MM.1S (cell line): ENCODE measurements around the gene TMEM106C.

Experiments
- DNase-seq: peaks from one replicate; pipeline ENCODE4 v3.0.0-alpha.2; 2015
- H2AFZ ChIP-seq: fragments of 300-600 bp; sonication (generic); 2 replicates; pipeline ENCODE4 v1.6.0; 2016; ENCODE audit warnings: antibody characterized with exemption, low read length
- H3F3A ChIP-seq: fragments of 300-600 bp; sonication (generic); 2 replicates; pipeline ENCODE4 v1.6.1; 2016; ENCODE audit warnings: mild to moderate bottlenecking, antibody characterized with exemption, low read length, moderate library complexity, mixed read lengths; ENCODE audit not compliant: insufficient read depth
- H3K27ac ChIP-seq: fragments of 300-600 bp; sonication (generic); 2 replicates; pipeline ENCODE4 v1.5.1; 2016; ENCODE audit warnings: mild to moderate bottlenecking, low read length
- H3K27me3 ChIP-seq: fragments of 300-600 bp; sonication (generic); replicated peaks from 2 replicates; pipeline ENCODE4 v1.6.0; 2016; ENCODE audit warnings: low read length; ENCODE audit not compliant: insufficient read depth
- H3K36me3 ChIP-seq: fragments of 300-600 bp; sonication (generic); replicated peaks from 2 replicates; pipeline ENCODE4 v1.6.1; 2016; ENCODE audit warnings: mild to moderate bottlenecking, low read length, mixed read lengths; ENCODE audit not compliant: insufficient read depth
- H3K4me1 ChIP-seq: fragments of 300-600 bp; sonication (generic); 2 replicates; pipeline ENCODE4 v1.6.1; 2016; ENCODE audit warnings: low read length, mixed read lengths
- H3K4me2 ChIP-seq: fragments of 300-600 bp; sonication (generic); 2 replicates; pipeline ENCODE4 v1.6.0; 2016; ENCODE audit warnings: low read depth, low read length
- H3K4me3 ChIP-seq: fragments of 300-600 bp; sonication (generic); 2 replicates; pipeline ENCODE4 v1.5.1; 2016; ENCODE audit warnings: low read length, mixed read lengths
- H3K79me2 ChIP-seq: fragments of 300-600 bp; sonication (generic); 2 replicates; pipeline ENCODE4 v1.6.1; 2016; ENCODE audit warnings: mixed run types, low read length, mixed read lengths
- H3K9ac ChIP-seq: fragments of 300-600 bp; sonication (generic); 2 replicates; pipeline ENCODE4 v1.6.1; 2016; ENCODE audit warnings: low read length, mixed read lengths
- H3K9me2 ChIP-seq: fragments of 300-600 bp; sonication (generic); replicated peaks from 2 replicates; pipeline ENCODE4 v1.6.1; 2016; ENCODE audit warnings: mild to moderate bottlenecking, low read length, mixed read lengths; ENCODE audit not compliant: insufficient read depth
- H3K9me3 ChIP-seq: fragments of 300-600 bp; sonication (generic); replicated peaks from 2 replicates; pipeline ENCODE4 v1.6.1; 2016; ENCODE audit warnings: mild to moderate bottlenecking, low read length, mixed read lengths; ENCODE audit not compliant: insufficient read depth
- H4K20me1 ChIP-seq: fragments of 300-600 bp; sonication (generic); 2 replicates; pipeline ENCODE4 v1.6.1; 2016; ENCODE audit warnings: mild to moderate bottlenecking, low read length, moderate library complexity, mixed read lengths; ENCODE audit not compliant: insufficient read depth
- CTCF ChIP-seq: fragments of 300-600 bp; sonication (generic); IDR thresholded peaks from 2 replicates; pipeline ENCODE4 v1.5.1; 2016; ENCODE audit warnings: antibody characterized with exemption, low read length, mixed read lengths
- EZH2 ChIP-seq: fragments of 300-600 bp; sonication (generic); optimal IDR thresholded peaks from 2 replicates; pipeline ENCODE3; 2017; ENCODE audit warnings: low read depth, mild to moderate bottlenecking, antibody characterized with exemption, low read length, mixed read lengths
- EZH2phosphoT487 ChIP-seq: fragments of 300-600 bp; sonication (generic); IDR thresholded peaks from 2 replicates; pipeline ENCODE4 v1.6.1; 2018; ENCODE audit warnings: antibody characterized with exemption, low read length

The TMEM106C gene

DNA sequence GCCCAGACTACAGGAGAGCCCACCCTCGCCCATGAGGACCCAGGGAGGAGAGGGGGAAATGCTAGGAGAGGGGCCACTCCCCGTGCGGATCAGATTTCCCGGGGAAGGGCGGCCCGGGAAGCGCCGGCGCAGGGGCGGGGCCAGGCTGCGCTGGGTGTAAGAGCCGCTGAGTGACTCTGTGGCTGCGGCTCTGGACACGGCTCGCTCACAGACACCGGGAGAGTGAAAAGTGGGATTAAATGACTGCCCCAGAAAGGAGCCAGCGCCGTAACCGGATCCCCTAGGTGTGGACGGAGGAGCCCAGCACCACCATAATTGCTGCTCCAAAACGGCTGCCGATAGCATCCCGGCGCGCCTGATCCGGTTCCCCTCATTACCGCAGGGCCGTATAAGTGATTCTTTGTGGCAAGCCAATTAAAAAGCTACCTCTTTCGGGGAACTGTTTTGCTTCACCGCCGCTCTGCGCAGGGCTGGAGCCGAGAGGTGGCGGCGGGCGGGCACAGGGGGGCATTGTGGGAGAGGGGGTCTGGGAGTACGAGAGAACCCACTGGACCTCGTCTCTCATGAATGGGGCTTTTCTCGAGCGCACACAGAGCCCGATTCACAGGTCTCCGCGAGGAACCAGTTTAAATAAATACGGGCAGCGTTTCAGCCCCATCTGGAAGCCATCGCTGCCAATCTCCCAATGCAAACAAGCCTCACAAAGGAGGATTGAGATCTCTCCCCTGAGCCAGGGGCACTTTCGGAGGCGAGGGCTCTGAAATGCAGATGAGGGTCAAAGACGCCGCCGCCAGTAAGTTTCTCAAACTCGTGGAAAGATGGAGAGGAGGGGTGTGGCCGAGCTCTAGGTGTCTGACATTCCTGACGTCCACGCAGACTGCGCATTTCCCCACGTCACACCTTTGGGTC lies 38.4 kb downstream of the TMEM106C start:
- peak overlapping the region; percentile 48 for H2AFZ ChIP-seq
- H3K4me3 ChIP-seq, result peak overlapping the region; percentile 53
- H3K9me2 ChIP-seq, result no peaks in the 10 kb centered on the region
- H3K27ac ChIP-seq, result no peak overlapping the region
- peaks cover 6% of the 10 kb centered on the region; the same call in 1 of the 2 replicates for H3K4me1 ChIP-seq
- peak overlapping the region; percentile 89 for H3K4me2 ChIP-seq
- H3K9ac ChIP-seq, result no peak overlapping the region
- no peaks in the 10 kb centered on the region for H3K36me3 ChIP-seq
- no peaks in the 10 kb centered on the region for H4K20me1 ChIP-seq
- DNase-seq, result no peak
- no peaks in the 10 kb centered on the region for H3F3A ChIP-seq
- no peaks in the 10 kb centered on the region for H3K79me2 ChIP-seq
- H3K27me3 ChIP-seq, result peaks cover 76% of the 10 kb centered on the region
- TF ChIP-seq EZH2phosphoT487 (no peak), EZH2 (no peak), CTCF (no peak)
- H3K9me3 ChIP-seq, result no peaks in the 10 kb centered on the region

- H2AFZ ChIP-seq, result no peak overlapping the region
- H3K36me3 ChIP-seq, result no peaks in the 10 kb centered on the region
- TF ChIP-seq EZH2phosphoT487, result no peak
- no peak for TF ChIP-seq EZH2
- TF ChIP-seq CTCF, result no peak
- H3K4me2 ChIP-seq, result peak overlapping the region; percentile 89
- H3K9me2 ChIP-seq, result no peaks in the 10 kb centered on the region
- H3K9me3 ChIP-seq, result no peaks in the 10 kb centered on the region
- H3K27ac ChIP-seq, result no peak overlapping the region
- peaks cover 76% of the 10 kb centered on the region for H3K27me3 ChIP-seq
- peaks cover 6% of the 10 kb centered on the region; the same call in 1 of the 2 replicates for H3K4me1 ChIP-seq
- H3K9ac ChIP-seq, result no peak overlapping the region
- no peaks in the 10 kb centered on the region for H4K20me1 ChIP-seq
- DNase-seq, result no peak
- H3F3A ChIP-seq, result no peaks in the 10 kb centered on the region
- H3K79me2 ChIP-seq, result no peaks in the 10 kb centered on the region
- H3K4me3 ChIP-seq, result peak overlapping the region; percentile 53
Measured at GRCh38 chr12:48002414-48002730, 39.0 kb downstream of the TMEM106C start.

GRCh38 chr12:48002773-48003218 lies 39.4 kb downstream of the TMEM106C start:
- no peak overlapping the region for H2AFZ ChIP-seq
- H3K4me3 ChIP-seq, result no peak overlapping the region
- H3K4me1 ChIP-seq, result peaks cover 6% of the 10 kb centered on the region; the same call in 1 of the 2 replicates
- H3K79me2 ChIP-seq, result no peaks in the 10 kb centered on the region
- peak overlapping the region; percentile 89 for H3K4me2 ChIP-seq
- no peaks in the 10 kb centered on the region for H3F3A ChIP-seq
- no peak for DNase-seq
- H3K9me2 ChIP-seq, result no peaks in the 10 kb centered on the region
- H3K9me3 ChIP-seq, result no peaks in the 10 kb centered on the region
- TF ChIP-seq CTCF (no peak), EZH2 (peak; percentile 97), EZH2phosphoT487 (0 out of 2 replicates have a peak, but pooled peaks have one; percentile 80)
- peaks cover 76% of the 10 kb centered on the region for H3K27me3 ChIP-seq
- H3K27ac ChIP-seq, result no peak overlapping the region
- no peak overlapping the region for H3K9ac ChIP-seq
- no peaks in the 10 kb centered on the region for H4K20me1 ChIP-seq
- no peaks in the 10 kb centered on the region for H3K36me3 ChIP-seq
